Measurements from ENCODE around the gene IL15RA. TPM values are rescaled to one million over a fixed set of nuclear protein-coding genes. Genes with fewer than 3 reads are reported as not detected.
"Not testable (repeated sequence)": the region's sequence is repeated elsewhere in the genome, so short reads cannot be mapped to it uniquely, and the experiment has no call there.

IL15RA gene
- total RNA-seq, 1 donor from 2014 or later, result 11.6 TPM

DNA sequence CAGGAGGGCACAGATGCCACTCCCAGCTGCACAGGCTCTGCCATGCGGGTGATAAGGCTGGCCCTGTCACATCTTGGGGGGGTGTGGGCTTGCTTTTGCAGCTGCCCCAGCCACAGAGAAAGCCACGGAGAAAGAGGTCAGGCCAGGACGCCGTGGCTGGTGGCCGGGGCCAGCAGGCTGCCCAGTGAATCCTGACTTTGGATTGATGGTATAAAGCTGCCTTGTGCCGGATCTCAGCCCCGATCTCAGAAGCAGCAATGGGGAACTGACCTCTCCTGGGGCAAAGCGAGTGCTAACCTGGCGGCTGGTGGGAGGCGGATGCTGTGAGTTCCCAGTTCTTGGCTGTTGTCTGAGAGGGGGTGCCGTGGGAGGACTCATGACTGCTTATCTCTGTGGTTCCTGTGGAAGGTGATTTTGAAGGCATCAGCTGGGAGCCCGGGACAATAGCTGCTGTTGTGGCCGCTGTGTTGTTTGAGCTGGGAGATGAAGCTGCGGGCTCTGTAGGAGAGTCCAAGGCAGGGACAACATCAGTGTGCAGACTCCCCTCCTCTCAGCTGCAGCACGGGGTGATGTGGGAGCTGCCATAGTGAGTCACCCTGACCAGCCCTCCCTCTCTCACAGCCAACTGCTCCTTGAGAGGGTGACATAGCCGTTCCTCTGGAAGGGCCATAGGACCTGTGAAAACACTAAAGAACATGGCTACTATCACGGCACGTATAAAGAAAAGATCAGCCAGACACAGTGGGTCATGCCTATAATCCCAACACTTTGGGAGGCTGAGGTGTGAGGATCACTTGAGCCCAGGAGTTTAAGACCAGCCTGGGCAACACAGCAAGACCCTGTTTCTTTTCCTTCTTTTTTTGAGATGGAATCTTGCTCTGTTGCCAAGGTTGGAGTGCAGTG is 17.0 kb downstream of the IL15RA start:
- intact Hi-C loops (cut with DNase I), result no loop called here
- DNase-seq (ENCODE audit: missing footprints), result no peak
- ATAC-seq, result no peak

DNA sequence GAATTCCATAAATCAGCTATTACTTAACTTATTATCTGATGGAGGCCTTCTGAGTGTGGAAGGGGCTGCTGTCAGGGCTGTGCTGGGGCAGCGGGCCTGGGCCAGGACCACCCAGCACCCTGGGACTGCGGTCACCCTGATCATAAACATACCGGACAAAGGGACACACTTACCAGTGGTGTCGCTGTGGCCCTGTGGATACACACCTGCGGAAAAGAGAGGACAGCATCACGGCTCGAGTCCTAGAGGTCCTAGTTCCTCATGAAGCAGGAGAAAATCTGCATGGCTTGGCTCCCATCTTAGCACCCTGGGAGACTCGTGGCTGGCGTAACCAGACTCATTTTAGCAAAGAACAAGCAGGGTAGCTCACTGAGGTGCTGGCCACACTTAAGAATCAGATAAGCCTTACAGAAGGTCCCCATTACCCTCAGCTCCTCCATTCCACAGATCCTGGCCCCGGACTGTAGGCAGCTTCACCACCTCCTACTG is 17.7 kb downstream of the IL15RA start:
- DNase-seq (ENCODE audit: missing footprints) (no peak), ATAC-seq (no peak)
- intact Hi-C loops (cut with DNase I), result no loop called here

DNA sequence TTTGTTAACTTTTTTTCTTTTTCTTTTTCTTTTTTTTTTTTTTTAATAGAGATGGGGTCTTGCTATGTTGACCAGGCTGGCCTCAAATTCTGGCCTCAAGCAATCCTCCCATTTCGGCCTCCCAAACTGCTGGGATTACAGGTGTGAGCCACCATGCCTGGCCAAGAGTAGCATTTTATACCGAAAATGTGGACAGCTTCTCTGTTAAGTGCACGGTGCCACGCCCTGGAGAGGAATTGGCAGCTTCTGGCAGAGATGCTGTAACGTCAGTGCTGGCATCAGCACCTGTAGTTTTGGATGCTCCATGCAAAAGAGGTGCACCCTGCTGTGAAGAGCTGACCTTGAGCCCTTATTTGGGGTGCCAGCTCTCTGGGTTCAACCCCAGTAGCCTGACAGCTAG is 18.2 kb downstream of the IL15RA start:
- ATAC-seq, result no peak
- DNase-seq (ENCODE audit: missing footprints), result no peak
- intact Hi-C loops (cut with DNase I), result no loop called here

DNA sequence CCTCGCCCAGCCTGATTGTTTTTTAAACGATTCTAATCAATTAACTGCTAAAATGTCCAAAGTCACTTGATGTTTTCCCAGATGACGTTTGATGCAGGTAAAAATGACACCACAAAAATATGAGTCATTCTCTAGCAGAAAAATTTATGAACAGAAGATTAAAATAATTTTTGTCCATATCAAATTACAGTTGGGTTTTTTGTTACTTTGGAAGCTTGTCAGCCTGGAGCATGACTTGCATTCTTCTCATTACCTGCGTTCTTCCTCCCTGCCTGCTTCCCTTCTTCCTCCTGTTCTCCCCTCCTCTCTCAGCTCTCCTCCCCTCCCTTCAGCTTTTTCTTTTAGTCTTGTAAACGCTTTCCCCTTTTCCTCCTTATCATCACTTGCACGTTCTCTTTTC is 18.7 kb downstream of the IL15RA start:
- ATAC-seq (no peak), DNase-seq (ENCODE audit: missing footprints) (no peak)
- intact Hi-C loops (cut with DNase I), result no loop called here

DNA sequence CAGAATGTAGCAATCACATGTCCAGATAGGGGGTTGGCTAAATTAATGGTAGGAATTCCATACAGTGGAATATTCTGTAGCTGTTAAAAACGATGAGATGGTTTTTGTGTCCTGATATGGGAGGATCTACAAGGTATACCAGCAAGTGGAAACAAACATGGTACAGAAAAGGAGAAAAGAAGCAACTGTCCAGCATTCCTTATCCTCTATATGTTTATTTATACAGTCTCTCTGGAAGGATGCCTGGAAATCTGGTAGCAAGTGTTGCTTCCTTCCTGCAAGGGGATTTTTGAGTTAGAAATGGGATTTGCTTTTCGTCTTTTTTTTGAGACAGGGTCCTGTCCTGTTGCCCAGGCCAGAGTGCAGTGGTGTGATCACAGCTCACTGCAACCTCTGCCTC is 19.3 kb downstream of the IL15RA start:
- no peak for ATAC-seq
- DNase-seq (ENCODE audit: missing footprints), result no peak
- intact Hi-C loops (cut with DNase I), result no loop called here

DNA sequence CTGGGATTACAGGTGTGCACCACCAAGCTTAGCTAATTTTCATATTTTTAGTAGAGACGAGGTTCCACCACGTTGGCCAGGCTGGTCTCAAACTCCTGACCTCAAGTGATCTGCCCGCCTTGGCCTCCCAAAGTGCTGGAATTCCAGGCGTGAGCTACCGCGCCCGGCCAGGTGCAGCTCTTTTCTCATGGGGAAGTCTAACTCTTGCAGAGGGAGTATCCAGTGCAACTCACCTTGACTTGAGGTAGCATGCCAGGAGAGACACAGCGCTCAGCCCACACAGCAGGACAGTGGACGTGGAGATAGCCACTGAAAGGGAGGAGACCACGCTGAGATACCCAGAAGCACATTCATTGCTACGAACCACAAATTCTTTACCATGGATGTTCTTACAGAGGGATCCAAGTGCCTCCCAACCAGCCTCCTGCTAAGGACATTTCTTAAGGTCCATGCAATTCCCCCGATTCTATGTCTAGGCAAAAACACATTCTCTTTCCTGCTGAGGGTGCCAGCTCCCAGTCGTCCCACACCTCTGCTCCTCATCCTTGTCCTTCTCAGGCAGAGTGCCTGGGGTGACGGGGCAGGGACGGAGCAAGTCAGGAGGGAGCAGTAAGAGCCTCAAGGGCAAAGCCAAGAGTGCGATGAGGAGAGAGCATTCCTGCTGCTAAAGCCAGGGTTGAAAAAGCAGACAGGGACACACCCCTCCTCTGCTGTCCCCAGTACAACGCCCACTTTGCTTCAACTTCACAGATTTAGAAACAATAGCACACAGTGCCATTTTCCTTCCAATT is 21.0 kb downstream of the IL15RA start:
- intact Hi-C loops (cut with DNase I), result no loop called here
- ATAC-seq (no peak), DNase-seq (ENCODE audit: missing footprints) (no peak)

DNA sequence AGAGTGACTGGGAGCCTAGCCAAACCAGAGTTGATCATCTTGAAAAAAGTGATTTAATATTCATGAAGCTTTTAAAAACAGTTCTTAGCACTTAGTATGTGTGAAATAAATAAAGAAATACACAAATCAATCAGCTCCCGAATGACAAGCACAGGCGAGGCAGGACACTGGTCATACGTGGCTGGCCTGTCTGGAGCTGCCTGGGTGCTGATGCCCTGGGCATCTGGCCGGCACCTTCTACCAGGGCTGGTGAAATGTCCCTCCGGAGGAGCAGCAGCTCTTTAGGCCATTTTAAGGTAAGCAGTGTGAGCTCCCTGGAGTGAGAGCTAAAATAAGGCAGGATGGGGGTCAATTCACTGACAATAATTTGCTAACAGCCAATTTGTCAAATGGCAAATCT is 23.7 kb downstream of the IL15RA start:
- intact Hi-C loops (cut with DNase I), result no loop called here
- DNase-seq (ENCODE audit: missing footprints) (no peak), ATAC-seq (no peak)

DNA sequence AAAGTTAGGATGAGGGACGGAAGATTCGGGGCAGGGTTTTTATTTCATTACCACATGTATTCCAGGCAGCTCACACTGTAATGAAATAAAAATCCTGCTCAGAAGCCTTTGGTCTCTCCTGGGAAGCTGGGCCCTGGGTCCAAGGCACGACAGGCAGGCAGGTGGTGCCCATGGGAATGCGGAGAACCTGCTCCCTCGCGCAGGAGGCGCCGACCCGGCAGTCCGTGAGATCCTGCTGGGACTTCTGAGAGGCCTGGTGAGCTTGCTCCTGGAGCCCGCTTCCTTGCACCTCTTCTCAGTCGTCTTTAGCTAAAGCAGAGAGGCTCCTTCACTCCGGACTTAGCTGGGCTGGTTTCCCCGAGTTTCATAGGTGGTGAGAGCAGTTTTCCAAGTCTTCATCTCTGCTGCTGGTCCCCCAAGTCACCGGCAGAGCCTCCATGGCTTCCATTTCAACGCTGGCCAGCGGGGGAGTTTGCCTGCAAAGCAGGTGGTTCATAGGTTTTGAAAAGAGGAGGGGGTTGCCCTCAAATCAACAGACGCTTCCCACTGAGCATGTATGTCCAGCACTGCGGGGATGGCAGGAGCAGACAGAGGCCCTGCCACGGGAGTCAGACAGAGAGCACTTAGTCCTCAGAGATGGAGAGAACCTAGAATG is 24.5 kb downstream of the IL15RA start:
- intact Hi-C loops (cut with DNase I), result no loop called here
- ATAC-seq, result no peak
- no peak for DNase-seq (ENCODE audit: missing footprints)

DNA sequence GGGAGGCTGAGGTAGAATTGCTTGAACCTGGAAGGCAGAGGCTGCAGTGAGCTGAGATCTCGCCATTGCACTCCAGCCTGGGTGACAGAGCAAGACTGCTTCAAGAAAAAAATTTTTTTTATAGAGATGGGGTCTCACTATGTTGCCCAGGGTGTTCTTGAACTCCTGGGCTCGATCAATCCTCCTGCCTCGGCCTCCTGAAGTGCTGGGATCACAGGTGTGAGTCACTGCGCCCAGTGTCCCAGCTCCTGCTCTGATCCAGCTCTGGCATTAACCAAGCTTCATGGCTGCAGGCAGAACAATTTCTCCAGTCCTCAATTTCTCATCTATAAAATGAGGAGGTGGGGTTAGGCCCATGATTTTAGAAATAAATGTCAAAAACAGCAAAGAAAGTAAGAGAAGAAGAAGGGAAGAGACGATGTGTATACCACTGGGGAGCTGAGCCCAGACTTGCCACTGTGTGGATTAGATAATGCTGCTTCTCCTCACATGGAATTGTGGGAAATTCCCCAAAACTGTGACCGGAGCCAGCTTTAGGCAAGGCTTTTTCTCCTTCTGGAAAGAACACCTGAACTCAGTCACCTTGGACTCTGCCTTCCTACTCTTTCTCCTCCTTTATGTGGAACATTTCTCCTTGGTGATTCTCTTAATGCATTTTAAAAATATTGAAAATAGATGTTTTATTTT is 25.5 kb downstream of the IL15RA start:
- DNase-seq (ENCODE audit: missing footprints) (no peak), ATAC-seq (no peak)
- intact Hi-C loops (cut with DNase I), result no loop called here

DNA sequence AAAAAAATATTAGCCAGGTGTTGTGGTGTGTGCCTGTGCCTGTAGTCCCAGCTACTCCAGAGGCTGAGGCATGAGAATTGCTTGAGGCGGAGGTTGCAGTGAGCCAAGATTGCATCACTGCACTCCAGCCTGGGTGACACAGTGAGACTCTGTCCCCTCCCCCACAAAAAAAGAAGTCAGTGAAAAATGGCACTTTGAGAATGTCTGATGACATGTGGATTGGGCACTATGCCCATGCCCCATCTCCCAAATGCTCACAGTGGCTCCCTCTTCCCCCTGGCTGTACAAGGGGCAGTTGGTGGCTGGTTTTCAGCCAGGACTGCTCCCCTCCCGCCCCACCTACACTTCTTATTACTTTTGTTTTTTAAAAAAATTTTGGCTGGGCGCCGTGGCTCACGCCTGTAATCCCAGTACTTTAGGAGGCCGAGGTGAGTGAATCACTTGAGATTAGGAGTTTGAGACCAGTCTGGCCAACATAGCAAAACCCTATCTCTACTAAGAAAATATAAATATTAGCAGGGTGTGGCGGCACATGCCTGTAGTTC is 26.1 kb downstream of the IL15RA start:
- ATAC-seq, result peak; percentile 86
- intact Hi-C loops (cut with DNase I), result no loop called here
- DNase-seq (ENCODE audit: missing footprints), result no peak

DNA sequence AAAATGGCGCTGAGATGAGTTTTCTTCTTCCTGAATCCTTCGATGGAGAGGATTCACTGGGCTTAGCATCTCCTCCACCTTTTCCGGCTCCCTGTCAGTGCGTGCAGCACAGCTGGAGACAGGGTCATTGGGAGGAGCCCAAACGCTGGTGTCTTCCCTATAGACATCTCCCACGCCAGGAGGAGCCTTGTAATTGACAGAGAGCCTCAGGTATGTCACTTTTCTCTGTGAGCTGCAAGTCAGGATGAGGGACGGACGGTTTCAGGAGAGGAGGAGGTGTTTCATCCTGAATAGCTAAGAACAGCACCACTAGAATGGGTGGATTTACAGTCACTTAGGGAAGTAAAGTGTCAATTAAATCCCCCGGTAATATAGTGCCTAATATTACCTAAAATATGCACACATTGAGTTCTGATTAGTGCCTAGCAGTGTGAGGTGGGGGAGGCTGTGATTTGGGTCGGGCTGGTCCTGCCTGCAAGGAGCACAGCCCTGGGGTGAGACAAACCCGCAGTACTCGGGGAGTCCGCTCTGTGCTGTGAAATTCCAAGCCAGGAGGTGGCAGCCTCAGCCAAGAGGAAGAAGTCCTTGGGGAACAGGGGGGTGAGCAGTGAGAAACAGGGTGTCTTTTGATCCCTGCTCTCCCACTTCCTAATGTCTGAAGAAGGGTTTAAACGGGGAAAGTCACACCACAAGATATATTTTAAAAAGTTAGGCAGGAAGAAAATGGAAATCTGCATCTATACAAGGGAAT is 28.2 kb downstream of the IL15RA start:
- ATAC-seq, result peak; percentile 32
- no peak for DNase-seq (ENCODE audit: missing footprints)
- intact Hi-C loops (cut with DNase I), result loop anchor here (5.0 to 10.0 kb wide), 2 partner anchors 103 to 136 kb away; partner anchors contain the start of gene RBM17

DNA sequence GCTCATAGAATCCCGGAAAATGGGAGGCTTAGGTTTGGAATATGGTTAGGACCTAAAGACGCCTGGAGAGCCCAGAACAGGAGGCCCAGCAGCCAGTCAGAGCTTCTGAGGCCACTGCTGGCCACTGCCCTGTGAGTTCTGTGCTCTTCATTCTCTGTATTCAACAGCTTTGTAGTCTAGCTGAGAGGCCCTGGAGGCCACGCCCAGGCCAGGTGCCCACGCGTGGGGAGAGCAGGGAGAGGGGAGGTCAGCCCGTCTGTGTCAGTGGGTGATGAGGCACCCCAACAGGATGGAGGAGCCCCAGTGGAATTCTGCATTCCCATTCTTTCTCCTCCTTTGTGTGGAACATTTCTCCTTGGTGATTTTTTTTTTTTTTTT is 29.1 kb downstream of the IL15RA start:
- ATAC-seq, result no peak
- DNase-seq (ENCODE audit: missing footprints), result no peak
- intact Hi-C loops (cut with DNase I), result loop anchor here (5.0 to 10.0 kb wide), 2 partner anchors 104 to 137 kb away; partner anchors contain the start of gene RBM17

DNA sequence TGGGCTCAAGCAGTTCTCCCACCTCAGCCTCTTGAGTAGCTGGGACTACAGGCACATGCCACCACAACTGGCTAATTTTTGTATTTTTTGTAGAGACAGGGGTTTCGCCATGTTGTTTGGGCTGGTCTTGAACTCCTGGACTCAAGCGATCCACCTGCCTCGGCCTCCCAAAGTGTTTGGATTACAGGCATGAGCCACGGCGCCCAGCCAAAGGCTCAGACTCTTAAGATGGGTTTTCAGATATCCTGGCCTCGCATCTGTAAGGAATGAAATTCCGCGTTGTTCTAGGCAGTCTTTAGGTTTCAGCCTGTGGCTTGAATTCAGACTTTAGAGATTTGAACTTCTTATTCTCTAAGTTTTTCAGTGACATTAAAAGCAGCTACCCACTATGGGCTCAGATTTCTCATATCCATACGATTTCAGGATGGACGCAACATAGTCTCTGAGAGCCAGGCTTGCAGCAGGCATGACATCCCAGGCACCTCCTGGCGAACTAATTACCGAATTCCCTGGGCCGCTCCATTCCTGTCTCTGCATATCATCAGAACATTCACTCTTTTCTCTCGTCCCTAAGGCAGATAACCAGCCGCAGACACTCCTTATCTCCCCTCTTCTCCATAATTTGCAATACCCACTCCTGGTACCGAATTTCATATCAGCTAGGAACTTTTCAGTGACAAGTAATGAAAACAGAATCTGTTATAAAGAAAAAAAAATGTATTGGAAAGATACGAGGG is 29.7 kb downstream of the IL15RA start:
- ATAC-seq (no peak), DNase-seq (ENCODE audit: missing footprints) (no peak)
- intact Hi-C loops (cut with DNase I), result loop anchor here (5.0 to 10.0 kb wide), 2 partner anchors 105 to 137 kb away; partner anchors contain the start of gene RBM17

DNA sequence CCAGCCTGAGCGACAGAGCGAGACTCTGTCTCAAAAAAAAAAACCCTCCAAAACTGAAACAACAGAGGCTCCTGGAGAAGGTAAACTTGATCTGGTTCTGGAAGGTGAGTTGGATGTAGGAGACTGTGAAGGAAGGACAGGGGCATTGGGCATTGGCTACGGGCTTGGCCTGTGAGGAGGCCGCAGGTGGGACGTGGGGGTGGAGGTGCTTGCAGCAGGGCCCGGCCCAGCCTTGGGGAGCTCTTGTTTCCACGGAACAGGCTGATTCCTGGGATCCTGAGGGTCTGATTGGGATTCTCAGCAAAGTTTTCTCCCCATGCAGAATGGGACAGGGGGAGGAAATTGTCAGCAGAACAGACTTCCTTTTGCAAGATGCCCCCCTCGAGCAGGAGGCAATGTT is 30.6 kb downstream of the IL15RA start:
- intact Hi-C loops (cut with DNase I), result loop anchor here (5.0 to 10.0 kb wide), 2 partner anchors 106 to 138 kb away; partner anchors contain the start of gene RBM17
- no peak for DNase-seq (ENCODE audit: missing footprints)
- ATAC-seq, result no peak

DNA sequence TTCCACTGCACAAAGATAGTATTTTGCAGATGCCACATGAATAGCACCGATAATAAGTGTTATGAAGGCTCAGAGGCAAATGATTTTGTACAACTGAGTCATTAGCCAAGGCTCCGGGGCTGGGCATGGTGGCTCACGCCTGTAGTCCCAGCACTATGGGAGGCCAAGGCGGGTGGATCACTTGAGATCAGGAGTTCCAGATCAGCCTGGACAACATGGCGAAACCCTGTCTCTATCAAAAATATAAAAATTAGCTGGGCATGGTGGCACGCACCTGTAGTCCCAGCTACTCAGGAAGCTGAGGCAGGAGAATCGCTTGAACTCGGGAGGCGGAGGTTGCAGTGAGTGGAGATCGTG is 30.9 kb downstream of the IL15RA start:
- intact Hi-C loops (cut with DNase I), result loop anchor here (5.0 to 10.0 kb wide), 2 partner anchors 106 to 138 kb away; partner anchors contain the start of gene RBM17
- DNase-seq (ENCODE audit: missing footprints); ATAC-seq: not testable (repeated sequence)

DNA sequence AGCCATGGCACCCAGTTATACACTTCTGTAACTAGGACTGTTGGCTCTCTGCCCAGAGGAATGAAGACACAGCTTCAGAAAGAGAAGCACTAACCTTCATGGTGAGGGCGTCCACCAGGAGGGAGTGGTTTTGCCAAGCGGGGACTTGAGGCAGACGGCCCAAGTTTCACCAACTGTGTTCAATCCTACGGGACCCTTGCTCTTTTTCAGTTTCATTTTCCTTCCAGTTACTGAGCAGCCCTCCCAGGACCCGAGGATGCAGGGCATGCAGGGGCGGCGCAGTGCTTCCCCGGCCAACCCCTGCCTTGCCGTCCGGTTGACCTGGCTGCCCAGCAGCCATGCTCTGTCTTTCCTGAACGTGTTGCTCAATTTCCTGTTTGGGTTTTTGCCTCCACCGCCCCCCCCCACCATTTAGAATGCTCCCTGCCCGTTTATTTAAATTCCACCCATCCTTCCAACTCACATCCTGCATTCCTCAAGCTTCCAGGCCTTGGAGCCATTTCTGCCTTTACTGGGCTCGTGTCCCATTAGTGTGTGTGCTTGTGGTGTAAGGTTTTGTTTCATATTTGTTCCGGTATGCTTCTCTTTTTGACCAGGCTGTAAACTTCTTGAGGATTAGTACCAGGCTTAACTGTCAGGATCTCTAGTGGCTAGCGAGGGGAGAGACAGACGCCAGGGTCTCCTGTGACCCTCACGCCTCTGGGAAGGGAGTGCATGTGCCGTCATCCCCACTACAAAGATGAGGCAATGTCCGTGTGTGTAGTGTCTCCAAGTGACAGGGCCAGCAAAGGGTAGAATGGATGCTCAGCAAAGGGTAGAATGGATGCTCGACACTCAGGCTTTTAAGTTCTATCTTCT is 31.6 kb downstream of the IL15RA start:
- DNase-seq (ENCODE audit: missing footprints) (peak; percentile 86), ATAC-seq (peak; percentile 35)
- intact Hi-C loops (cut with DNase I), result loop anchor here (2.0 to 10.0 kb wide), 3 partner anchors 31 to 139 kb away; partner anchors contain the start of genes IL15RA and RBM17
